HG03064 (cell line): Measurements from ENCODE around the gene CDC27.
A peak's percentile ranks its signal among the peaks of the same experiment; 100 is the strongest.
"Not testable (repeated sequence)": the region's sequence is repeated elsewhere in the genome, so short reads cannot be mapped to it uniquely, and the experiment has no call there.

ENCODE experiments used
- ATAC-seq: cut with Tn5 transposase; IDR thresholded peaks from one replicate; pipeline ENCODE4 v1.9.1; 2021; ENCODE audit warnings: low read depth; ENCODE audit not compliant: unreplicated experiment

The CDC27 gene, protein sequence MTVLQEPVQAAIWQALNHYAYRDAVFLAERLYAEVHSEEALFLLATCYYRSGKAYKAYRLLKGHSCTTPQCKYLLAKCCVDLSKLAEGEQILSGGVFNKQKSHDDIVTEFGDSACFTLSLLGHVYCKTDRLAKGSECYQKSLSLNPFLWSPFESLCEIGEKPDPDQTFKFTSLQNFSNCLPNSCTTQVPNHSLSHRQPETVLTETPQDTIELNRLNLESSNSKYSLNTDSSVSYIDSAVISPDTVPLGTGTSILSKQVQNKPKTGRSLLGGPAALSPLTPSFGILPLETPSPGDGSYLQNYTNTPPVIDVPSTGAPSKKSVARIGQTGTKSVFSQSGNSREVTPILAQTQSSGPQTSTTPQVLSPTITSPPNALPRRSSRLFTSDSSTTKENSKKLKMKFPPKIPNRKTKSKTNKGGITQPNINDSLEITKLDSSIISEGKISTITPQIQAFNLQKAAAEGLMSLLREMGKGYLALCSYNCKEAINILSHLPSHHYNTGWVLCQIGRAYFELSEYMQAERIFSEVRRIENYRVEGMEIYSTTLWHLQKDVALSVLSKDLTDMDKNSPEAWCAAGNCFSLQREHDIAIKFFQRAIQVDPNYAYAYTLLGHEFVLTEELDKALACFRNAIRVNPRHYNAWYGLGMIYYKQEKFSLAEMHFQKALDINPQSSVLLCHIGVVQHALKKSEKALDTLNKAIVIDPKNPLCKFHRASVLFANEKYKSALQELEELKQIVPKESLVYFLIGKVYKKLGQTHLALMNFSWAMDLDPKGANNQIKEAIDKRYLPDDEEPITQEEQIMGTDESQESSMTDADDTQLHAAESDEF

DNA sequence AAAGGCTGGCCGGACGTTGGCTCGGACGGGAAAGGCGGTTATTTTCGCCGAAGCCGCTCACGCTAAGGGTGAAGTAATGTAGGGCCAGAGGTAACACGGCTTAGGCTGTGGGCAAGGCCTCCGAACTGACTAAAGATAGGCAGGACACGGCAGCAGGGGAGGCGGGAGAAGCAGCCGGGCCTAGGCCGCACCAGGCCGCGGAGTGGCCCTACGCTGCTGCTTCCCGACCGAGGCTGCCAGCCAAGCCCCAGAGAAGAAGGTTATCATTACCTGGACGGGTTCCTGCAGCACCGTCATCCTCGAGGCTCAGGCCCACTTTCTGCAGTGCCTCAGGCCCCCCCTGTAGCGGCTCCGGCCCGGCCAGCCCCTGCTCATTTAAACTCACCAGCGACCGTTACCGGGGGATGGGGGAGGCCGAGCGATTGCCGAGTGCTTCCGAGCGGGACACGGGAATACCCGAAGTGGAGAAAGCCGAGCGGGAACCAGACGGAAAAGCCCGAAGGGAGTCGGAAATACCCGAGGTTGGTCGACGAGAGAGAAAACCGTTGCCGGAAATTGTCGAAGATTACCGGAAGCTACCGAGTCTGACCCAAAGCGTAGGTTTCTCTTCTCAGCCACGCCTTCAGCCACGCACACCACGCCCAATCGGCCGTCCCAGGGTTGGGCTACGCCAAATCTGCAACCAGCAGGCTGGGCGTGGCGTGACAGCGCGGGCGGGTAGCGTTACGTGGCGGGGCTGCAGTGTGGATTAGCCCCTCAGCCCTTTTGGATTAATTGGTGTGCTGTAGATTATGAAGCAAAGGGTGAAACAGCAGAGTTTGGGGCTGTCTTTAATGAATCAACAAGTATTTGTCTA lies at the start of gene CDC27:
TSS of gene CDC27 (minus strand) at position 420 of the 856 bp plus-strand sequence. CDS start at position 297, 123 bp downstream.
- ATAC-seq, result peak; percentile 80

DNA sequence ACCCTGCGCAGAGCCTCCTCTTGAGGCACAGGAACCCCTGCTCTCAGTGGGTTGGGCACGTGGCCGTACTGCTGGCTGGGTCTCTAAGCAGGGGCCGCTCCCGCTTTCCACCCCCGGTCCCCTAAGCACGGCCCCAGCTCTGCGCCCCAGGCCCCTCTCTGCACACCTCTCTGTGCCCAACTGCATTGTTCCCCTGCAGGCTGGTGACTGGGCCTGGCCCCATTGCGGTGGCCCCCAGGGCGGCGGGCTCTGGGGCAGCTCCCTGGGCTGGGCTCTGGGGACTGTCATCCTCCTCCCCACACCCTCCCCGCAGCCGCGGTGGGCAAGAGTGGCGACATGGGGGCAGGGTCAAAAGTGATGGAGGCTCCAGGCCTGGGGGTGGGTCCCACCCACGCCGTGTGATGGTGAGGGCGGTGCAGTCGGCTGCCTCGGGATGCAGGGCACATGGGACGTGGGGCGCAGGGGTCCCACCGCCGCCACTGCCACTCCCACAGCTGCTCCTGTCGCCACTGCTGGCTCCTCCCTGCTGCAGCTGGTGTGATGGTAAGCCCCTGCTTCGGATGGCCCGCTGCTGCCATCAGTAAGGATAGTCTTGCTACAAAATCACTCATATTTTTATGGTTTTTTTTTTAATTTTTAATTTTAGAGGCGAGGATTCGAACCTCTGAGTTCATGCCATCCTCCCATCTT lies 49.4 kb upstream of the CDC27 start:
- ATAC-seq, result no peak

DNA sequence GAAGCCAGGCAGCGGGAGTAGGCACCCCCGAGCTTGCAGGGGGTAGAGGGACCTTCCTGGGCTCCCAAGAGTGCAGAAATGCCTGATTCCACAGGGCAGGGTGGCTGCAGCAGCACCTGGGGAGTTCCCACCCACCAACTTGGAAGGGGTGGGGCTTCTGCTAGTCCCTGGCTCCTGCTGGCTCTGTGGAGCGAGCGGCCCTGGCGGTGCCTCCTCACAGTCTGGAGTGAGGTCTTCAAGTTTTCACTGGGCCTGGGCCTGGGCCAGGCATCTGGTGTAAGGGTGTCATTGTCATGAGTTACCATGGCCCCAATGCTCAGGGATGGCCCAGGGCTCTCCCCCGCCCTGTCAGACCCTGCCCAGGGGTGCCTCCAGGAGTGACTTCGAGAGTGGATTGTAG lies 48.7 kb upstream of the CDC27 start:
- no peak for ATAC-seq

DNA sequence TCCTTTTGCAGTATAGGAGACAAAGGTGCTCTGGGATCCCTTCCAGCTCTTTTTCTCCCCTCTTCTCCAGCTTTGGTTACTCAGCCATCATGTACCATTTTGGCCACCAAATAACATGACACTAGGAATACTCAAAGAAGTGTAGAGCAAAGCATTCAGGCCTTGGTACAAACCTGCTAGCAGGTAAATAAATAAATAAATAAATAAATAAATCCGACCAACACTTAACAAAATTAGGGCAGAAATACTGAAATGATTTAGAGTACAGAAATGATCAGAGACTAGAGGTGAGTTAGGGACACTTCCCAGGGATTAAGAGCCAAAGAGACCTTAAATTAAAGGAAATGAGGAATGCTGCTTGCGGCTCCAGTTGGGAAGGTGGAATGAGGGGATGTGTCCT lies 46.8 kb upstream of the CDC27 start:
- no peak for ATAC-seq

DNA sequence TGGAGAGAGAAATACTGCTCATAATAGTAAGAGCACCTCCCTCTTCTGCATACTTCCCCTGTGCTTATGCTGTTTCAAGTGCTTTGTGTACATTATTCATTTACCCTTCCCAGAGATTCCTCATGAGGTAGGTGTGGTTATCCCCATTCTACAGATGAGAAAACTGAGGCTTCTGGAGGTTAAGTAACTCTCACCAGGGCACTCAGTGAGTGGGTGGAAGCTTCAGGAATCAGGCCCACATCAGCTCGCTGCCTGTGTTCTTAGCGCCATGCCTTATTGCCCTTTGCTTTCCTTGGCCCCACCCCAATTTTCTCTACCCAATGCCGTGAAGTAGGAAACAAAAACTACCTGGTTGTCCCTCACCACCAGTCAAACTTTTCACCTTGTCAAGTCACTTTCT lies 46.4 kb upstream of the CDC27 start:
- ATAC-seq, result no peak

DNA sequence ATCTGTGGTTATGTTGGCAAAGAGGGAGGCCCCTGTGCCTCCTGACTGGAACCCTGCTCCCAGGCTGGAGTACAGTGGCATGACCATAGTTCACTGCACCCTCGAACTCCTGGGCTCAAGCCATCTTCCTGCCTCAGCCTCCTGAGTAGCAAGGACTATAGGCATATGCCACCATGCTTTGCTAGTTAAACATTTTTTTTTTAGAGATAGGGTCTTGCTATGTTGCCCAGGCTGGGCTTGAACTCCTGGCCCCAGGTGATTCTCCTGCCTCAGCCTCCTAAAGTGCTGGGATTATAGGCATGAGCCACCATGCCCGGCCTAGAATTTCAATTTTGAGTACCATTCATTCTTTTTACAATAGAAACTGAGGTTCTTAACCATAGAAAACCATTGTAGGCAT lies 43.4 kb upstream of the CDC27 start:
- ATAC-seq, result no peak

DNA sequence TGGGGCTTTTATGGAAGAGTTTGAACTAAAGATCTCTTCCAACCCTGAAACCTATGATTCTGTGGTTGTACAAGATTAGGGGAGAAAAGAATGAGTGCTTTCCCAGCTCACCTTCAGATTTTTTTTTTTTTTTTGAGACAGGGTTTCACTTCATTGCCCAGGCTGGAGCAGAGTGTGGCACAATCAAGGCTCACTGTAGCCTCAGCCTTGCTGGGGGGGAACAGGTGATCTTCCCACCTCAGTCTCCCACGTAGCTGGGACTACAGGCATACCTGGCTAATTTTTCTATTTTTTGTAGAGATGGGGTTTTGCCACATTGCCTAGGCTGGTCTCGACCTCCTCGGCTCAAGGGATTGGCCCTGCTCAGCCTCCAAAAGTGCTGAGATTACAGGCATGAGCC lies 42.8 kb upstream of the CDC27 start:
- ATAC-seq, result no peak

DNA sequence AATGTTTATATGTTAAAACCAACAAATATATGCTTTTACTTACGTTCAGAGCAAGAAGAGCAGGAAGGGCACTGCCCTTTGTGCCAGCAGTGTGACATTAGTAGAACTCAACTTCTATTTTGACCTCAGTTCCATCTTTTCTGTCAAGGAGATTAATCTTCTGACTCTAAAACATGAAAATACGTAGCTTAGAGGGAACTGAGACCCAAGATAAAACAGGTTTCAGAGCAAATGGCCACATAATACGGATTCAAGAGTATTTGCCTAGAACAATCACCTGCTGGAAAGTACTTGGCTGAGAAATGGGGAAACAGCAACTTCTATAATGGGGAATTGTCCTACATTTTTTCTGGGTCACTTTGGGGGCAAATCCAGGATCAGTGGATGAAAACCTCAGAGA lies 42.2 kb upstream of the CDC27 start:
- ATAC-seq, result no peak

DNA sequence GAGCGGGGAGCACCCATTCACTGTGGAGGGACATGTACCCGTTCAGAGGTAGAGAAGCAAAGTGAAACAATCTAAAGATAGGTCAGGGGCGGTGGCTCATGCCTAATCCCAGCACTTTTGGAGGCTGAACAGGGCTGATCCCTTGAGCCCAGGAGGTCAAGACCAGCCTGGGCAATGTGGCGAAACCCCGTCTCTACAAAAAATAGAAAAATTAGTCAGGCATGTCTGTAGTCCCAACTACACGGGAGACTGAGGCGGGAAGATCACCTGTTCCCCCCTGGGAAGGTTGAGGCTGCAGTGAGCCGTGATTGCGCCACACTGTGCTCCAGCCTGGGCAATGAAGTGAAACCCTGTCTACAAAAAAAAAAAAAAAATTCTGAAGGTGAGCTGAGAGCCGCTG lies 41.8 kb upstream of the CDC27 start:
- no peak for ATAC-seq

DNA sequence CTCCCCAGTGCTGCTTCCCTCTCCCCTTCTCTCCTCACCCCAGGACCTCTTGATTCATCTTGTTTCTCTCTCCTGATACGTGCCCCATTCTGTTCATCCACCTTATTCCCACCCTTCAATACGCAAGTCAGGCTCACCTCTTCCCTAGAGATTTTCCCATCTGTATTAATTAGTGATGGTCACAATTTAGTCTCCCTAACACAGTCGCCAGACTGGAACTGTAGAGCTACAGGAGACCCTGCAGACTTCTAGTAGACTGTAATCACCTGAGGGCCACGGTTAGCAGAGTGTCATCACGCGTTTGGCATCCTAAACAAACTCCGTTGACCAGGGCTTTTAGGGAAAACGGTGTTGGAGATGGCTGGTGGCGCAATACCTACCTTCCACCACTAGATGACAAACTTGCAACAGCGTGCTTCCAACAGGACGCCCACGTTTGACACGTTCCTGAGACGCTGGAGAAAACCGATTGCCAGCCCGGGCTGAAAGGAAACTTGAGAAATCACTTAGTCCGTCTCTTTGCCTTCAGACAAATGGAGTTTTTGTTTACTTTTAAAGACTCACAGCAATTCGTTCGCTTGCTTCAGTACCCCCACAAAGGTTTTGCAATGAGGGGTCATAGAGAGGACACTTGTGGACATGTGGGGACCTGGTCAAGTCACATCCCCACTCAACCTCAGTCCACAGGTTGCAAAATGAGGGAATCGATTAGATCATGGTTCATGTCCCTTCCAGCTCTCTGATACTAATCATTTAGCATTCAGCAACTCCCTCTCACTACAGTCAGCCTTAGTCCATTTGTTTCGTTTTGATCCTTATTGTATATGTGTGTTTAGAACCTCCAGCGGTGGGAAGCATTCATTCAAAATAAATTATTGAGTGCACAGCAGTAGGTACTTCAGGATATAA lies 40.7 kb upstream of the CDC27 start:
- no peak for ATAC-seq

DNA sequence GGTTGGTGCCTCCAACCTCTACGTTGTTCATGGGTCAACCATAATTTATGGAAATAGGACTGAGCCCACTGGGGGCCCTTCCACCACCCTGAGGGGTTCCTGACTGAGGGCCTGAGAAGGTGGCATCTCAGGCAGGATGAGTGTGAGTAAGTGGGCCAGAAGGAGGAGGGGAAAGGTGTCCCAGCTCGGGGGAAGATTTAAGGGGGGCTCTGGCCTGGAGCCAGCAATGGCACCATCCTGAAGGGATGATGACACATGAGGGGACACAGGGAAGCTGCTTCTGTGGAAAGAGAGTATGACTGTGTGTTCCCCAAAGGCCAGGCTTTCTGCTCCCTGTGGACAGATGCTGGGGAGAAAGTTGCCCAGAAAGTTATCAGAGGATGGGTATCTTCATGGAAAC lies 38.8 kb upstream of the CDC27 start:
- ATAC-seq, result no peak

DNA sequence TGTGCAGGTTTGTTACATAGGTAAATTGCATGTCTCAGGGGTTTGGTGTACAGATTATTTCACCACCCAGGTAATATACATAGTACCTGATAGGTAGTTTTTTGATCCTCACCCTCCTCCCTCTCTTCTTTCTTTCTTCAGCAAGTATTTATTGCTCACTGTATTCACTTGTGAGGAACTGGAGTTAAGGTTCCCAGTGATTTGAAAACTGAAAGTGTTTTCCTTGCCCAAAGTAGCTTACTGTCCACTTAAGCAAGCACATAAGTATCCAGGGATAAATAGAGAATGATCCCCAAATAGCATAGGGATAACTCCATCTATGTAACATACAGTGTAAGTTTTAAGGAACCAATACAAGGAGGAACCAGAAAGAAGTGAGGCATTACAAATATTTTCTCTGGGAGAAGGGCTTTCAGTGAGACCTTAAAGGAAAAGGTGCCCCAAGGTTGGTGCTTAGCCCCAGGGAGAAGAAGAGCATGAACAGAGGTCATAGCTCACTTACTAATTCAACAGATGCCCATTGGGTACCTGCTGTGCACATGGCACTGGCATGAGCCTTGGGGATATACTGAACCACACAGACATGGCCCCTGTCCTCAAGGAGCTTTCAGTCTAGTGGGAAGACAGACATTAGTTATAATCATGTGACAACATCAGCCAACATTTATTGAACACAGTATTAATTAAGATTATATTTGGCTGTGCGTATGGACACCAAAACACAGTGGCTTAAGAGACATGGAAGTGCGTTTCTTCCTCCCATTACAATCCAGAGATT lies 37.0 kb upstream of the CDC27 start:
- ATAC-seq, result no peak

DNA sequence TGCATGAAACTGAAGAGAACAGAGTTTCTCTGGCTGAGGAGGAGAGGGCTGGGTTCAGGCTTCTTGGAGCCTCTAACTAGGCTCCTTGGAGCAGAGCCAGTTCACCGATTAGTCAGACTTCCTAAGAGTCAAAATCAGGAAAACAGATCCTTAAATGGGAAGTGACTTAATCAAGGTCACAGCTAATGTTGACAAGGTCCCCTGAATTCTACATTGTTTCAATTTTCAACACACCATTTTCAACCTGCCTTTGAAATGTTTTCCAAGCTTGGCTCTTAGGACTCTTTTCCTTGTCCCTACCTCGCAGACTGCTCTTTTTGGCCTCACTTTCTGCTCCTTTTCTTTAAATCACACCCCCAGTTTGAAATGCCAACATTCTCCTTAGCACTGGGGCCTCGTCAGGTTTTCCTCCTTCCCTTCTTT lies 36.4 kb upstream of the CDC27 start:
- no peak for ATAC-seq

DNA sequence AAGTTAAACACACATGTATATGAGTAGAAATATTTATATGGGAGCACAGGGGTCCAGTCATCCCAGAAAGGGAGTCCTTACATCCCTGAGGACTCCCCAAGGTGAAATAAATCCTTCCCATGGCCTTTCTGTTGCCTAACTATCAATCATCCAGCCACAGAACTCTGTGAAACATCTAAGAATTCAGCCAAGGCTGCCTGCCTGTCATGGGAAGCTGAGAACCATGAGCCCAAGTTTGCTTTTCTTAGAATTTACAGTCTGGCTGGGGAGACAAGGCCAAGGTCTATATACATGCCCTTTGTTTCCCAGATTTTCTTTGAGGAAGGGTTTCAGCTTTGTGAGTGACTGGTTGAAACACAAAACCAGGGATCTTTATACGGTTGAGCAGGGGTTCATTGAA lies 35.9 kb upstream of the CDC27 start:
- ATAC-seq, result no peak

DNA sequence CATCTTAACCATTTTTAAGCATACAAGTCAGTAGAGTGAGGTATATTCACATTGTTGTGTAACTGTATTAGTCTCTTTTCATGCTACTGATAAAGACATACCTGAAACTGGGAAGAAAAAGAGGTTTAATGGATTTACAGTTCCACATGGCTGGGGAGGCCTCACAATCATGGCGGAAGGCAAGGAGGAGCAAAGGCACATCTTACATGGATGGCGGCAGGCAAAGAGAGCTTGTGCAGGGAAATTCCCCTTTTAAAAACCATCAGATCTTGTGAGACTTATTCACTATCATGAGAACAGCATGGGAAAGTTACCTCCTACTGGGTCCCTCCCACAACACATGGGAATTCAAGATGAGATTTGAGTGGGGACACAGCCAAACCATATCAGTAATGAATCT lies 35.0 kb upstream of the CDC27 start:
- ATAC-seq, result not testable (repeated sequence)

DNA sequence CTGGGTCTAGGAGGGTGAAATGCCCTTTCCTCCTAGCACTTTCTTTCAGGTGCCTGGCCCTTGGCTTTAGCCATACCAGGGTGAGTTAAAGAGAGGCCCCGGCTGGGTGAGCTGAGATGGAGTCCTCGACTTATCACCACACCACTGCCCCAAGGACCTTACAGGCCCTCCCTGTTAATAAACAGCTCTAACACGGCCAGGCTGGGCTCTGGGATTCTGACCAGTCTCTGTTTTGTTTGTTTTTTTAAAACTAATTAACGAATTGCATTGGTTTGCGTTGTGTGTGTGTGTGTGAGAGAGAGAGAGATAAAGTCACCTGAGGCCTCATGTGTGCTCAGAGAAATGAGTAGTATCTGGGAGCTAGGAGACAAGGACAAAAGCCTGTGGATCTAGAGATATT lies 34.4 kb upstream of the CDC27 start:
- ATAC-seq, result no peak

DNA sequence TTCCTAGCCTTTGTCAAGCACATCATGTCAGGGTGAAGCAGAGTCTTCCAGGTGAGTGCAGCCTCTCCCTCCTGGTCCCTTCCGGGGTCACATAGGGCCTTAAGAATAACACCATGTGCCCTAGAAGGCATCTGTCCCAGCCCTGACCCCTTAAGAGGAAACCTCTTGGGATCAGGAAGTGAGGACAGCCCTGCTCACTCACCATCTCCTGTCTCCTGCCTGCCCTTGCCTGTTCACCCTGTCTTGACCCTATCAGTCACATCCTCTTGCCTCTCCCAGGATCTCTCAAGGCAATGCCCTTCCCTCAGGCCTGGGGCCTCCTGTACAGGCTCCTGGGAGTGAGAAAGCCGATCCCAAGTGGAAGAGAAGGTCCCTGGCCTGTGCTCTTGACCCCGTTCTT lies 33.9 kb upstream of the CDC27 start:
- ATAC-seq, result no peak

DNA sequence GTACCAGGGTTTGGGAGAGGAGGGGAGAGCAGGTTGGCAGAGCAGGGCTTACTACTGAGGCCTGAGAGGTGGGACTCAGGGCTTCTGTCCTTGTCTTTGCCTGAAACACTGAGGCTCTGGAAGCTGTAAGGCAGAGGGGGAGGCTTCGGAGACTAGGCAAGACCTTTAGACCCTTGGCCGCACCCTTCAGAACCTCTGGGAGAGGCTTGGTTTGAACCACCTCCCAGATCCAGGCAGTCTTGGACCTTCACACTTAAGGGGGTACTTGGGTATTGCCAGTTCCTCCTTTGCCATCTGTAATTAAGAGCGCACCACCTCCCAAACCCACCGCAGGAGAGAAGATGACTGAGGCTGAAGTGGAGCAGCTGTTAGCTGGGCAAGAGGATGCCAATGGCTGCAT lies 33.0 kb upstream of the CDC27 start:
- ATAC-seq, result no peak

DNA sequence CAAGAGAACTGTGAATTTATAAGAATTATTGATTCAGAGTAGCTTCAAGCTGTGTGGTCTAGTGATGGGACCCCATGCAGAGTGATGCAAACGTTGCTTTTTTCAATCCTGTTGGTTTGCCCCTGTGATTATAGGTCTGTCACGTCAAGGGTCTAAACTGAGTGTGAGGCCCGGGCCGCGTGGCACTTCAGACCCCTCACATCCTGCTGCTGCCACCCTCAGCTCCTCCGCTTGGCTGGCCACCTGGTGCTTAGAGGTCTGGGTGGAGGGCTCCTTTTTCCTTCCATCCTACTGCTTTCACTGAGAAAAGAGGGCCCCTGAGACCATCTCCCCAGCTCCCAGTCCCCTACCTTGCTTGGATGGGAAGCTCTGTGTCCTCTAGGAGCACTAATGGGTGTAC lies 32.1 kb upstream of the CDC27 start:
- no peak for ATAC-seq
